Bronchial epithelial cell (primary cell): ENCODE results near the gene POGLUT2. TPM values are rescaled to one million over a fixed set of nuclear protein-coding genes. Genes with fewer than 3 reads are reported as not detected.

Experiments
- DNase-seq: peaks from one replicate; pipeline ENCODE4 v3.0.0-alpha.2; 2010; ENCODE audit warnings: low read depth
- FAIRE-seq: peaks from 2 replicates; lab custom pipeline; 2011; peaks lifted over from hg19 to GRCh38; lab: Jason Lieb, UNC
- H3K27me3 ChIP-seq: 2 replicates; pipeline ENCODE4 v1.5.1; 2011; ENCODE audit warnings: low read length; ENCODE audit not compliant: control insufficient read depth, insufficient read depth
- H3K36me3 ChIP-seq: 2 replicates; pipeline ENCODE4 v1.5.1; 2011; ENCODE audit warnings: low read length; ENCODE audit not compliant: control insufficient read depth, insufficient read depth
- H3K4me3 ChIP-seq: 2 replicates; pipeline ENCODE4 v1.5.1; 2011; ENCODE audit warnings: mild to moderate bottlenecking, low read depth, low read length, control low read depth
- CTCF ChIP-seq: IDR thresholded peaks from 2 replicates; pipeline ENCODE4 v1.5.1; 2011; ENCODE audit warnings: mild to moderate bottlenecking, moderate library complexity, low read length, control low read depth, inconsistent platforms; ENCODE audit not compliant: insufficient read depth, severe bottlenecking
- total RNA-seq: library from RNA; depleted of rRNA; stranded (reverse); fragments of >200 nt; gene quantifications from 2 replicates; pipeline ENCODE4 v1.2.1, GENCODE V29; 2014

The POGLUT2 gene
- total RNA-seq, 1 donor from 2014 or later = 6.1 TPM

- Histone ChIP-seq H3K27me3 (no peaks in the 10 kb centered on the region), H3K4me3 (peak overlapping the region; percentile 88), H3K36me3 (no peaks in the 10 kb centered on the region)
- FAIRE-seq (no peak), DNase-seq (peak; percentile 49)
- TF ChIP-seq CTCF = peak; percentile 81
Measured at GRCh38 chr13:102800145-102801041, 1.6 kb upstream of the POGLUT2 start.

GRCh38 chr13:102799426-102800144 lies 809 bp upstream of the POGLUT2 start:
- Histone ChIP-seq H3K36me3 (no peaks in the 10 kb centered on the region), H3K4me3 (peak overlapping the region; percentile 88), H3K27me3 (no peaks in the 10 kb centered on the region)
- DNase-seq (no peak), FAIRE-seq (no peak)
- no peak for TF ChIP-seq CTCF

GRCh38 chr13:102793611-102794355 lies 5.0 kb downstream of the POGLUT2 start:
- Histone ChIP-seq H3K4me3 (no peak overlapping the region), H3K27me3 (no peaks in the 10 kb centered on the region), H3K36me3 (no peaks in the 10 kb centered on the region)
- DNase-seq (no peak), FAIRE-seq (no peak)
- TF ChIP-seq CTCF = no peak

- Histone ChIP-seq H3K36me3 (peaks cover 1% of the 10 kb centered on the region), H3K4me3 (no peak overlapping the region), H3K27me3 (no peaks in the 10 kb centered on the region)
- no peak for TF ChIP-seq CTCF
- DNase-seq (no peak), FAIRE-seq (no peak)
Measured at GRCh38 chr13:102792396-102792795, 6.4 kb downstream of the POGLUT2 start.

GRCh38 chr13:102788683-102789082 lies 10.1 kb downstream of the POGLUT2 start:
- FAIRE-seq = no peak
- peaks cover 1% of the 10 kb centered on the region for H3K36me3 ChIP-seq

More at GRCh38 chr13:102788683-102789082, 10.1 kb downstream of the POGLUT2 start:
- H3K27me3 ChIP-seq = no peaks in the 10 kb centered on the region
- TF ChIP-seq CTCF = no peak
- no peak for DNase-seq
- H3K4me3 ChIP-seq = no peak overlapping the region
